ENCODE measurements around the gene RBBP4. TPM values are rescaled to one million over a fixed set of nuclear protein-coding genes. Genes with fewer than 3 reads are reported as not detected.
A peak's percentile ranks its signal among the peaks of the same experiment; 100 is the strongest.
"Not testable (repeated sequence)": the region's sequence is repeated elsewhere in the genome, so short reads cannot be mapped to it uniquely, and the experiment has no call there.

The RBBP4 gene
- total RNA-seq, 1 donor from 2014 or later: 492 TPM

GRCh38 chr1:32635508-32636277 lies 15.3 kb upstream of the RBBP4 start:
- Mint-ChIP-seq H3K9me3 (no peaks in the 10 kb centered on the region), H3K27ac (ENCODE audit: unreplicated experiment) (no peak overlapping the region), H3K36me3 (ENCODE audit: low read depth) (peaks cover 8% of the 10 kb centered on the region), H3K4me3 (no peak overlapping the region), H3K4me1 (peaks cover 21% of the 10 kb centered on the region), H3K27me3 (ENCODE audit: low read depth) (no peaks in the 10 kb centered on the region)
- no peak for DNase-seq (ENCODE audit: low read depth, low spot score)
- no peak for TF ChIP-seq CTCF (conservative IDR thresholded peaks at IDR 0.05)

GRCh38 chr1:32636914-32637645 lies 13.9 kb upstream of the RBBP4 start:
- TF ChIP-seq CTCF (conservative IDR thresholded peaks at IDR 0.05): no peak
- Mint-ChIP-seq H3K27me3 (ENCODE audit: low read depth) (no peaks in the 10 kb centered on the region), H3K4me1 (peaks cover 24% of the 10 kb centered on the region), H3K9me3 (no peaks in the 10 kb centered on the region), H3K4me3 (peak overlapping the region; percentile 29), H3K27ac (ENCODE audit: unreplicated experiment) (peak overlapping the region; percentile 91), H3K36me3 (ENCODE audit: low read depth) (peaks cover 8% of the 10 kb centered on the region)
- no peak for DNase-seq (ENCODE audit: low read depth, low spot score)

- Mint-ChIP-seq H3K27ac (ENCODE audit: unreplicated experiment) (no peak overlapping the region), H3K9me3 (no peaks in the 10 kb centered on the region), H3K36me3 (ENCODE audit: low read depth) (peaks cover 8% of the 10 kb centered on the region), H3K4me3 (no peak overlapping the region), H3K4me1 (peaks cover 29% of the 10 kb centered on the region), H3K27me3 (ENCODE audit: low read depth) (no peaks in the 10 kb centered on the region)
- DNase-seq (ENCODE audit: low read depth, low spot score): no peak
- no peak for TF ChIP-seq CTCF (conservative IDR thresholded peaks at IDR 0.05)
Measured at GRCh38 chr1:32639489-32640075, 11.4 kb upstream of the RBBP4 start.

GRCh38 chr1:32642292-32642827 lies 8.6 kb upstream of the RBBP4 start:
- peaks cover 11% of the 10 kb centered on the region for H3K4me1 Mint-ChIP-seq
- DNase-seq (ENCODE audit: low read depth, low spot score); H3K9me3 Mint-ChIP-seq; H3K36me3 Mint-ChIP-seq (ENCODE audit: low read depth); H3K4me3 Mint-ChIP-seq; H3K27ac Mint-ChIP-seq (ENCODE audit: unreplicated experiment); H3K27me3 Mint-ChIP-seq (ENCODE audit: low read depth): not testable (repeated sequence)

- Mint-ChIP-seq H3K27ac (ENCODE audit: unreplicated experiment) (no peak overlapping the region), H3K36me3 (ENCODE audit: low read depth) (no peaks in the 10 kb centered on the region), H3K9me3 (no peaks in the 10 kb centered on the region), H3K4me3 (no peak overlapping the region), H3K4me1 (peaks cover 21% of the 10 kb centered on the region), H3K27me3 (ENCODE audit: low read depth) (no peaks in the 10 kb centered on the region)
- no peak for DNase-seq (ENCODE audit: low read depth, low spot score)
- TF ChIP-seq CTCF (conservative IDR thresholded peaks at IDR 0.05): no peak
Measured at GRCh38 chr1:32644426-32644825, 6.6 kb upstream of the RBBP4 start.
